H1 (cell line): Measurements from ENCODE around the gene PCCA. TPM values are rescaled to one million over a fixed set of nuclear protein-coding genes. Genes with fewer than 3 reads are reported as not detected.
A peak's percentile ranks its signal among the peaks of the same experiment; 100 is the strongest.

Source experiments
- CTCF ChIA-PET: fragments of 300-600 bp; sonication (Branson Sonifier 250); formaldehyde crosslinking; loops from one replicate; lab custom pipeline; 2021; ENCODE audit not compliant: partially characterized antibody; lab: Charles Lee
- POLR2A ChIA-PET: fragments of 300-600 bp; sonication (Branson Sonifier 250); formaldehyde crosslinking; loops from one replicate; lab custom pipeline; 2021; ENCODE audit warnings: inconsistent platforms; ENCODE audit not compliant: partially characterized antibody; lab: Charles Lee
- DNase-seq, 2 experiments: peaks; one replicate each; pipeline versions ENCODE4 v3.0.0 to v3.0.0-alpha.2; 2010 to 2022; ENCODE audit warnings: low spot score in 2 of 2, low read depth in 1 of 2, mixed read lengths in 1 of 2
- FAIRE-seq: peaks from 2 replicates; lab custom pipeline; 2011; peaks lifted over from hg19 to GRCh38; lab: Jason Lieb, UNC
- H2AFZ ChIP-seq: 2 replicates; pipeline ENCODE4 v1.8.1; 2012; ENCODE audit warnings: low read length, inconsistent platforms
- H2AK5ac ChIP-seq: 2 replicates; pipeline ENCODE4 v1.6.1; 2013; ENCODE audit warnings: low read depth, low read length
- H2BK120ac ChIP-seq: replicated peaks from 2 replicates; pipeline ENCODE3; 2013; ENCODE audit warnings: low read depth, low read length, inconsistent platforms
- H2BK12ac ChIP-seq: 2 replicates; pipeline ENCODE4 v1.6.1; 2013; ENCODE audit warnings: low read depth, low read length
- H2BK15ac ChIP-seq: 2 replicates; pipeline ENCODE4 v1.6.1; 2013; ENCODE audit warnings: low read length
- H2BK20ac ChIP-seq: 2 replicates; pipeline ENCODE4 v1.6.1; 2013; ENCODE audit warnings: low read length
- H2BK5ac ChIP-seq: 2 replicates; pipeline ENCODE4 v1.6.1; 2013; ENCODE audit warnings: low read depth, low read length
- H3K14ac ChIP-seq: 2 replicates; pipeline ENCODE4 v1.6.1; 2013; ENCODE audit warnings: inconsistent platforms; ENCODE audit not compliant: insufficient read length
- H3K18ac ChIP-seq: 2 replicates; pipeline ENCODE4 v1.6.1; 2013; ENCODE audit warnings: low read length; ENCODE audit errors: extremely low read depth
- H3K23ac ChIP-seq: 2 replicates; pipeline ENCODE4 v1.6.1; 2013; ENCODE audit warnings: inconsistent platforms; ENCODE audit not compliant: insufficient read length
- H3K23me2 ChIP-seq: 2 replicates; pipeline ENCODE4 v1.6.1; 2013; ENCODE audit warnings: low read depth, low read length
- H3K27ac ChIP-seq: 2 replicates; pipeline ENCODE4 v1.6.1; 2011; ENCODE audit warnings: low read depth, low read length, inconsistent platforms
- H3K27me3 ChIP-seq, 4 experiments: replicated peaks in 1 of 4; 1 replicate in 1 of 4; 2 replicates in 3 of 4; pipeline versions ENCODE4 v1.6.1 to v1.8.1; 2011 to 2013; ENCODE audit warnings: low read length in 3 of 4, mild to moderate bottlenecking in 3 of 4, inconsistent platforms in 2 of 4, mixed read lengths in 2 of 4, moderate library complexity in 1 of 4; ENCODE audit not compliant: control insufficient read depth in 3 of 4, insufficient read depth in 3 of 4; ENCODE audit errors: extremely low read depth in 1 of 4
- H3K36me3 ChIP-seq, 4 experiments: 2 replicates each; pipeline versions ENCODE4 v1.6.1 to v1.8.1; 2011 to 2013; ENCODE audit warnings: mild to moderate bottlenecking in 4 of 4, low read length in 3 of 4, moderate library complexity in 2 of 4, control low read depth in 1 of 4, inconsistent platforms in 1 of 4; ENCODE audit not compliant: insufficient read depth in 4 of 4, control insufficient read depth in 2 of 4
- H3K4ac ChIP-seq: replicated peaks from 2 replicates; pipeline ENCODE3; 2013; ENCODE audit warnings: low read length, low read depth, mixed read lengths, inconsistent platforms; ENCODE audit not compliant: insufficient read length
- H3K4me1 ChIP-seq, 4 experiments: replicated peaks in 1 of 4; 1 replicate in 1 of 4; 2 replicates in 3 of 4; pipeline versions ENCODE4 v1.6.1 to v1.8.1; 2011 to 2013; ENCODE audit warnings: low read length in 3 of 4, inconsistent platforms in 2 of 4, mixed read lengths in 1 of 4; ENCODE audit not compliant: insufficient read depth in 4 of 4, control insufficient read depth in 3 of 4
- H3K4me2 ChIP-seq, 2 experiments: 2 replicates each; pipeline versions ENCODE4 v1.6.1 to v1.8.1; 2011 to 2013; ENCODE audit warnings: low read depth in 2 of 2, low read length in 2 of 2, control low read depth in 1 of 2, inconsistent platforms in 1 of 2, mild to moderate bottlenecking in 1 of 2; ENCODE audit not compliant: insufficient read depth in 1 of 2
- H3K4me3 ChIP-seq, 4 experiments: fragments of 200-600, 300-600 bp in 1 of 4; sonication (generic), shearing (Covaris generic), sonication (Bioruptor Twin) in 1 of 4; 2 replicates each; pipeline versions ENCODE4 v1.5.1 to v1.8.1; 2011 to 2016; ENCODE audit warnings: low read length in 4 of 4, low read depth in 3 of 4, control low read depth in 2 of 4, inconsistent platforms in 2 of 4, mild to moderate bottlenecking in 2 of 4, mixed read lengths in 1 of 4, moderate library complexity in 1 of 4; ENCODE audit not compliant: insufficient read depth in 2 of 4; ENCODE audit errors: extremely low read depth in 1 of 4
- H3K56ac ChIP-seq: replicated peaks from 2 replicates; pipeline ENCODE3; 2013; ENCODE audit warnings: low read depth, mild to moderate bottlenecking, mixed read lengths, low read length, inconsistent platforms; ENCODE audit not compliant: insufficient read length
- H3K79me1 ChIP-seq: 2 replicates; pipeline ENCODE4 v1.6.1; 2013; ENCODE audit warnings: low read depth, low read length, control low read depth
- H3K79me2 ChIP-seq, 2 experiments: 2 replicates each; pipeline versions ENCODE4 v1.6.1 to v1.8.1; 2012 to 2013; ENCODE audit warnings: low read length in 2 of 2, mild to moderate bottlenecking in 2 of 2, inconsistent platforms in 1 of 2; ENCODE audit not compliant: insufficient read depth in 2 of 2, control insufficient read depth in 1 of 2
- H3K9ac ChIP-seq, 4 experiments: replicated peaks in 1 of 4; 1 replicate in 1 of 4; 2 replicates in 3 of 4; pipeline versions ENCODE4 v1.6.1 to v1.8.1; 2011 to 2013; ENCODE audit warnings: low read depth in 3 of 4, low read length in 3 of 4, control low read depth in 2 of 4, mild to moderate bottlenecking in 2 of 4, moderate library complexity in 2 of 4, inconsistent platforms in 1 of 4; ENCODE audit errors: extremely low read depth in 1 of 4
- H3K9me3 ChIP-seq, 2 experiments: 2 replicates each; pipeline versions ENCODE4 v1.6.1 to v1.8.1; 2012 to 2013; ENCODE audit warnings: mild to moderate bottlenecking in 2 of 2, moderate library complexity in 2 of 2, control low read depth in 1 of 2, inconsistent platforms in 1 of 2, low read depth in 1 of 2, low read length in 1 of 2, mixed read lengths in 1 of 2; ENCODE audit not compliant: insufficient read depth in 2 of 2
- H4K20me1 ChIP-seq, 2 experiments: replicated peaks in 1 of 2; 2 replicates each; pipeline versions ENCODE3 to v1.8.1; 2011 to 2013; ENCODE audit warnings: inconsistent platforms in 2 of 2, low read length in 2 of 2, mild to moderate bottlenecking in 1 of 2; ENCODE audit not compliant: insufficient read depth in 2 of 2, control insufficient read depth in 1 of 2
- H4K5ac ChIP-seq: 2 replicates; pipeline ENCODE4 v1.6.1; 2013; ENCODE audit warnings: low read length, low read depth, mixed read lengths, inconsistent platforms; ENCODE audit not compliant: insufficient read length
- H4K8ac ChIP-seq: 2 replicates; pipeline ENCODE4 v1.8.0; 2013; ENCODE audit warnings: mild to moderate bottlenecking, moderate library complexity, low read length, inconsistent platforms; ENCODE audit not compliant: insufficient read depth; ENCODE audit errors: extremely low read depth
- H4K91ac ChIP-seq: replicated peaks from 2 replicates; pipeline ENCODE3; 2013; ENCODE audit warnings: low read length, mixed read lengths, inconsistent platforms; ENCODE audit not compliant: insufficient read length
- CHD1 ChIP-seq: IDR thresholded peaks from 2 replicates; pipeline ENCODE4 v1.6.1; 2012; ENCODE audit warnings: low read depth, low read length, improper control_type of control experiment
- CTCF ChIP-seq, 3 experiments: IDR thresholded peaks; 1 replicate in 2 of 3; 2 replicates in 1 of 3; pipeline versions ENCODE4 v1.5.1 to v1.6.1; 2011; ENCODE audit warnings: low read length in 3 of 3, mild to moderate bottlenecking in 3 of 3, inconsistent platforms in 2 of 3, low read depth in 1 of 3, moderate library complexity in 1 of 3; ENCODE audit not compliant: insufficient read depth in 1 of 3; ENCODE audit errors: control extremely low read depth in 1 of 3
- JUND ChIP-seq: IDR thresholded peaks from 2 replicates; pipeline ENCODE4 v1.6.1; 2011; ENCODE audit warnings: mild to moderate bottlenecking, improper control_type of control experiment, low read length
- POLR2AphosphoS5 ChIP-seq: IDR thresholded peaks from 2 replicates; pipeline ENCODE4 v1.6.1; 2011; ENCODE audit warnings: low read depth, low read length
- RAD21 ChIP-seq, 2 experiments: IDR thresholded peaks in 1 of 2; conservative IDR thresholded peaks in 1 of 2; 2 replicates each; pipeline ENCODE4 v1.6.1; 2011; ENCODE audit warnings: low read depth in 2 of 2, low read length in 2 of 2, improper control_type of control experiment in 1 of 2, inconsistent platforms in 1 of 2, mild to moderate bottlenecking in 1 of 2, moderate library complexity in 1 of 2
- RBBP5 ChIP-seq: IDR thresholded peaks from 2 replicates; pipeline ENCODE4 v1.7.1; 2012; ENCODE audit warnings: low read depth, mild to moderate bottlenecking, inconsistent platforms, low read length, moderate library complexity, borderline replicate concordance
- SIX5 ChIP-seq: IDR thresholded peaks from 2 replicates; pipeline ENCODE4 v1.6.1; 2011; ENCODE audit warnings: mild to moderate bottlenecking, low read depth, low read length
- TBP ChIP-seq: IDR thresholded peaks from 2 replicates; pipeline ENCODE4 v1.6.1; 2011; ENCODE audit warnings: low read depth, low read length, improper control_type of control experiment
- ZNF274 ChIP-seq: IDR thresholded peaks from 2 replicates; pipeline ENCODE4 v1.7.0; 2012; ENCODE audit warnings: low read length, borderline replicate concordance; ENCODE audit errors: extremely low read depth
- WGBS, 2 experiments: shearing (Covaris generic) in 1 of 2; methylation state at CpG; one replicate each; pipeline versions ENCODE4 v1.1.6 to v1.1.7; 2013 to 2015; ENCODE audit warnings: low lambda C conversion rate in 2 of 2, mixed read lengths in 2 of 2, inconsistent platforms in 1 of 2, low coverage in 1 of 2, missing lambda C conversion rate in 1 of 2; ENCODE audit not compliant: insufficient replicate concordance in 2 of 2, insufficient coverage in 1 of 2, insufficient read length in 1 of 2; ENCODE audit errors: extremely low coverage in 1 of 2, missing lambda C conversion rate in 1 of 2; 5-methylcytosine and 5-hydroxymethylcytosine counted together
- polyA plus RNA-seq, 7 experiments: library from polyadenylated mRNA; depleted of rRNA in 3 of 7; stranded (reverse) in 5 of 7; unstranded in 2 of 7; fragments of >200 nt in 5 of 7; fragments of 200-250 nt in 2 of 7; gene quantifications; 1 replicate in 5 of 7; 2 replicates in 1 of 7; 4 replicates in 1 of 7; pipeline versions ENCODE4 v1.2.1 to v1.2.3, GENCODE V29; 2011 to 2013; ENCODE audit warnings: missing spikeins in 2 of 7, mixed read lengths in 2 of 7
- total RNA-seq: library from RNA; stranded (reverse); fragmentation: NEBNext Ultra II Directional; extraction: Animal tissue kit (Norgen Biotek cat#: 25700); gene quantifications from 2 replicates; pipeline ENCODE4 v1.2.1, GENCODE V29; 2021

Gene PCCA
- total and polyA plus RNA-seq, 2 of the 8 experiments (the other 6 are each of a cell fraction or from before 2014, with no cell fraction given): 18.4 to 49.8 TPM

- H3K27ac ChIP-seq: no peak overlapping the region
- H3K56ac ChIP-seq: no peak overlapping the region
- 51% methylated on average over 6 of the region's 6 CpGs; no CpG with 5 or more reads in 1 of the 2 experiments for WGBS, 2 experiments
- H3K23me2 ChIP-seq: no peaks in the 10 kb centered on the region
- H2BK5ac ChIP-seq: no peak overlapping the region
- no peak overlapping the region for H3K4me2 ChIP-seq
- no peak overlapping the region for H3K23ac ChIP-seq
- peak; percentile 7 for FAIRE-seq
- H3K79me2 ChIP-seq: no peaks in the 10 kb centered on the region
- H3K4me3 ChIP-seq: no peak overlapping the region
- DNase-seq: no peak
- H3K18ac ChIP-seq: no peak overlapping the region
- H4K5ac ChIP-seq: no peak overlapping the region
- H3K36me3 ChIP-seq: no peaks in the 10 kb centered on the region
- H3K14ac ChIP-seq: no peak overlapping the region
- H3K79me1 ChIP-seq: no peaks in the 10 kb centered on the region
- no peak overlapping the region for H3K9ac ChIP-seq
- no peak overlapping the region for H4K8ac ChIP-seq
- H2AFZ ChIP-seq: no peak overlapping the region
- POLR2A ChIA-PET: no interaction called here
- H3K4ac ChIP-seq: no peak overlapping the region
- no peak overlapping the region for H2BK20ac ChIP-seq
- H2BK120ac ChIP-seq: no peak overlapping the region
- H3K9me3 ChIP-seq: no peaks in the 10 kb centered on the region
- TF ChIP-seq POLR2AphosphoS5: no peak
- TF ChIP-seq ZNF274: no peak
- TF ChIP-seq RAD21 (IDR thresholded peaks at IDR 0.05 in 1 of 2, conservative IDR thresholded peaks at IDR 0.05 in 1 of 2; ENCODE audit: low read depth in 2 of 2, low read length in 2 of 2): peak; percentile 71 to 80
- no peak for TF ChIP-seq RBBP5
- no peak for TF ChIP-seq SIX5
- TF ChIP-seq TBP: no peak
- no peak for TF ChIP-seq CHD1
- no peak for TF ChIP-seq JUND
- TF ChIP-seq CTCF (IDR thresholded peaks at IDR 0.05; ENCODE audit: control extremely low read depth in 1 of 3, insufficient read depth in 1 of 3, low read depth in 1 of 3, low read length in 3 of 3): peak; percentile 42 to 63 (median 46)
- TF ChIP-seq, all 59 proteins: peak for 2
- no peak overlapping the region for H4K91ac ChIP-seq
- CTCF ChIA-PET: interaction anchor here (1.0 to 3.0 kb wide), 4 partner anchors 10 to 461 kb away, joined by 3 to 19 read pairs (median 6); no protein-coding TSS in a partner anchor
- H3K4me1 ChIP-seq: peaks cover 0 to 3% (median 1%) of the 10 kb centered on the region in 4 experiments; a peak in 4 of 7 replicates
- no peaks in the 10 kb centered on the region for H3K27me3 ChIP-seq
- no peak overlapping the region for H2BK15ac ChIP-seq
- no peaks in the 10 kb centered on the region for H4K20me1 ChIP-seq
- H2BK12ac ChIP-seq: no peak overlapping the region
- no peak overlapping the region for H2AK5ac ChIP-seq
Measured at GRCh38 chr13:100396776-100397175, 307.9 kb downstream of the PCCA start.
